ENCODE measurements around the gene MYO9B. TPM values are rescaled to one million over a fixed set of nuclear protein-coding genes. Genes with fewer than 3 reads are reported as not detected.

MYO9B gene
- total and polyA plus RNA-seq, 2 experiments from 2014 or later = 29.9 to 32.4 TPM

DNA sequence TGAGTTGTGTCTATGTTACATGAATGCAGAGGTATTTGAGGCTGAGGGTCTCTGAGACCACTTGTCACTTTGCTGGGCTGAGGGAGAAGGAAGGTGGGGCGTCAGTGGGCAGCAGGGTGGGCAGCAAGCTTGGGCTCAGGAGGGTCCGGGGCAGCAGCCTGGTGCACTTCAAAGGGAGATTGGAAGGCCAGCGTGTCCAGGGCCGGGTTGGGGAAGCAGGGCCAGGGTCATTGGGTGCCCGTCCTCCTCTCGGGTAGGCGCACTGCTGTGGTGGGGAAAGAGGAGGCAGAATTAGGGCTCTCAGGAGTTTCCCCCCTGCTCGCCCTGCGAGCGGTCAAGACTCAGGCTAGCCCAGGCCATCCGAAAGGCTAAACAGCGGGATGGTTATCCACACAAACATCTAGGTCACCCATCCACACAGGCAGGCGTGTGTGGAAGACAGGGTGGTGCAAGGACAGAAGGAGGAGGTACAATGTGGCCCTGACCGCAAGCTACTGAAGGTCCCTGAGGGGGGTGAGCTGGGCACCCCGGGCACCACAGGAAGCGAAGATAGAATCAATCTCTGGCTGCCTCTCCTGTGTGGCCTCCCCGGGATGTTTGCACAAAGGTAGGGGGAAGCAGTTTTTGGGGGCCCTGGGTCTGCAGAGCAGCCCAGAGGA lies 37.7 kb downstream of the MYO9B start:
- no peak overlapping the region for H3K4me2 ChIP-seq
- no peak for TF ChIP-seq EZH2phosphoT487 (IDR thresholded peaks at IDR 0.05; ENCODE audit: low read depth, severe bottlenecking, unreplicated experiment)
- TF ChIP-seq EZH2 (IDR thresholded peaks at IDR 0.05; ENCODE audit: borderline replicate concordance) = no peak
- TF ChIP-seq, protein P1, sequence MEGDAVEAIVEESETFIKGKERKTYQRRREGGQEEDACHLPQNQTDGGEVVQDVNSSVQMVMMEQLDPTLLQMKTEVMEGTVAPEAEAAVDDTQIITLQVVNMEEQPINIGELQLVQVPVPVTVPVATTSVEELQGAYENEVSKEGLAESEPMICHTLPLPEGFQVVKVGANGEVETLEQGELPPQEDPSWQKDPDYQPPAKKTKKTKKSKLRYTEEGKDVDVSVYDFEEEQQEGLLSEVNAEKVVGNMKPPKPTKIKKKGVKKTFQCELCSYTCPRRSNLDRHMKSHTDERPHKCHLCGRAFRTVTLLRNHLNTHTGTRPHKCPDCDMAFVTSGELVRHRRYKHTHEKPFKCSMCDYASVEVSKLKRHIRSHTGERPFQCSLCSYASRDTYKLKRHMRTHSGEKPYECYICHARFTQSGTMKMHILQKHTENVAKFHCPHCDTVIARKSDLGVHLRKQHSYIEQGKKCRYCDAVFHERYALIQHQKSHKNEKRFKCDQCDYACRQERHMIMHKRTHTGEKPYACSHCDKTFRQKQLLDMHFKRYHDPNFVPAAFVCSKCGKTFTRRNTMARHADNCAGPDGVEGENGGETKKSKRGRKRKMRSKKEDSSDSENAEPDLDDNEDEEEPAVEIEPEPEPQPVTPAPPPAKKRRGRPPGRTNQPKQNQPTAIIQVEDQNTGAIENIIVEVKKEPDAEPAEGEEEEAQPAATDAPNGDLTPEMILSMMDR (IDR thresholded peaks at IDR 0.05; ENCODE audit: poor library complexity) = no peak
- H3K27ac ChIP-seq = no peak overlapping the region
- no peaks in the 10 kb centered on the region for H3K9me2 ChIP-seq (replicated peaks; ENCODE audit: insufficient read depth)
- H3K4me1 ChIP-seq (ENCODE audit: insufficient read depth) = peaks cover 5% of the 10 kb centered on the region
- H3K4me3 ChIP-seq = no peak overlapping the region
- no peaks in the 10 kb centered on the region for H3K27me3 ChIP-seq
- no peak overlapping the region for H2AFZ ChIP-seq
- H3K36me3 ChIP-seq (replicated peaks; ENCODE audit: insufficient read depth, low read depth) = no peaks in the 10 kb centered on the region
- H3K9me3 ChIP-seq (ENCODE audit: low read depth) = no peaks in the 10 kb centered on the region
- H3K79me2 ChIP-seq = peaks cover 25% of the 10 kb centered on the region
- no peaks in the 10 kb centered on the region for H4K20me1 ChIP-seq (ENCODE audit: insufficient read depth, poor library complexity, severe bottlenecking)
- WGBS (ENCODE audit: low lambda C conversion rate, missing lambda C conversion rate) = 95% methylated on average over 17 of the region's 17 CpGs
- no peak for DNase-seq (ENCODE audit: low spot score)

GRCh38 chr19:17114414-17114831 lies 38.8 kb downstream of the MYO9B start:
- H3K27ac ChIP-seq = no peak overlapping the region
- TF ChIP-seq EZH2phosphoT487 (IDR thresholded peaks at IDR 0.05; ENCODE audit: low read depth, severe bottlenecking, unreplicated experiment) (no peak), EZH2 (IDR thresholded peaks at IDR 0.05; ENCODE audit: borderline replicate concordance) (no peak)
- TF ChIP-seq, protein P1 (IDR thresholded peaks at IDR 0.05; ENCODE audit: poor library complexity) = no peak
- no peaks in the 10 kb centered on the region for H3K9me3 ChIP-seq (ENCODE audit: low read depth)
- H3K4me1 ChIP-seq (ENCODE audit: insufficient read depth) = no peaks in the 10 kb centered on the region
- no peaks in the 10 kb centered on the region for H3K36me3 ChIP-seq (replicated peaks; ENCODE audit: insufficient read depth, low read depth)
- peaks cover 15% of the 10 kb centered on the region for H3K79me2 ChIP-seq
- no peaks in the 10 kb centered on the region for H3K27me3 ChIP-seq
- H3K9me2 ChIP-seq (replicated peaks; ENCODE audit: insufficient read depth) = no peaks in the 10 kb centered on the region
- DNase-seq (ENCODE audit: low spot score) = no peak
- no peak overlapping the region for H3K4me3 ChIP-seq
- no peaks in the 10 kb centered on the region for H4K20me1 ChIP-seq (ENCODE audit: insufficient read depth, poor library complexity, severe bottlenecking)
- H2AFZ ChIP-seq = no peak overlapping the region
- WGBS (ENCODE audit: low lambda C conversion rate, missing lambda C conversion rate) = 75% methylated on average over 12 of the region's 12 CpGs
- H3K4me2 ChIP-seq = no peak overlapping the region

- H3K79me2 ChIP-seq = no peaks in the 10 kb centered on the region
- no peaks in the 10 kb centered on the region for H3K27me3 ChIP-seq
- no peak overlapping the region for H3K27ac ChIP-seq
- H3K36me3 ChIP-seq (replicated peaks; ENCODE audit: insufficient read depth, low read depth) = no peaks in the 10 kb centered on the region
- H2AFZ ChIP-seq = no peak overlapping the region
- H3K4me2 ChIP-seq = no peak overlapping the region
- H3K4me1 ChIP-seq (ENCODE audit: insufficient read depth) = no peaks in the 10 kb centered on the region
- DNase-seq (ENCODE audit: low spot score) = no peak
- no peak for TF ChIP-seq EZH2phosphoT487 (IDR thresholded peaks at IDR 0.05; ENCODE audit: low read depth, severe bottlenecking, unreplicated experiment)
- TF ChIP-seq EZH2 (IDR thresholded peaks at IDR 0.05; ENCODE audit: borderline replicate concordance) = no peak
- TF ChIP-seq, protein P1 (IDR thresholded peaks at IDR 0.05; ENCODE audit: poor library complexity) = no peak
- 92% methylated on average over 14 of the region's 14 CpGs for WGBS (ENCODE audit: low lambda C conversion rate, missing lambda C conversion rate)
- H3K9me2 ChIP-seq (replicated peaks; ENCODE audit: insufficient read depth) = no peaks in the 10 kb centered on the region
- H4K20me1 ChIP-seq (ENCODE audit: insufficient read depth, poor library complexity, severe bottlenecking) = no peaks in the 10 kb centered on the region
- H3K4me3 ChIP-seq = no peak overlapping the region
- no peaks in the 10 kb centered on the region for H3K9me3 ChIP-seq (ENCODE audit: low read depth)
Measured at GRCh38 chr19:17116996-17117702, 41.6 kb downstream of the MYO9B start.

Data from hepatocyte (in vitro differentiated cells).